ENCODE results near the gene B4GALT1. TPM values are rescaled to one million over a fixed set of nuclear protein-coding genes. Genes with fewer than 3 reads are reported as not detected.

The B4GALT1 gene, protein sequence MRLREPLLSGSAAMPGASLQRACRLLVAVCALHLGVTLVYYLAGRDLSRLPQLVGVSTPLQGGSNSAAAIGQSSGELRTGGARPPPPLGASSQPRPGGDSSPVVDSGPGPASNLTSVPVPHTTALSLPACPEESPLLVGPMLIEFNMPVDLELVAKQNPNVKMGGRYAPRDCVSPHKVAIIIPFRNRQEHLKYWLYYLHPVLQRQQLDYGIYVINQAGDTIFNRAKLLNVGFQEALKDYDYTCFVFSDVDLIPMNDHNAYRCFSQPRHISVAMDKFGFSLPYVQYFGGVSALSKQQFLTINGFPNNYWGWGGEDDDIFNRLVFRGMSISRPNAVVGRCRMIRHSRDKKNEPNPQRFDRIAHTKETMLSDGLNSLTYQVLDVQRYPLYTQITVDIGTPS
- 35.7 TPM for total RNA-seq
- long read RNA-seq, full-length matches to known transcripts = 2 of 15 reads
- long read RNA-seq, partial matches to known transcripts = 1 of 15 reads
- long read RNA-seq, other reads (novel, unspliced or antisense) = 12 of 15 reads

DNA sequence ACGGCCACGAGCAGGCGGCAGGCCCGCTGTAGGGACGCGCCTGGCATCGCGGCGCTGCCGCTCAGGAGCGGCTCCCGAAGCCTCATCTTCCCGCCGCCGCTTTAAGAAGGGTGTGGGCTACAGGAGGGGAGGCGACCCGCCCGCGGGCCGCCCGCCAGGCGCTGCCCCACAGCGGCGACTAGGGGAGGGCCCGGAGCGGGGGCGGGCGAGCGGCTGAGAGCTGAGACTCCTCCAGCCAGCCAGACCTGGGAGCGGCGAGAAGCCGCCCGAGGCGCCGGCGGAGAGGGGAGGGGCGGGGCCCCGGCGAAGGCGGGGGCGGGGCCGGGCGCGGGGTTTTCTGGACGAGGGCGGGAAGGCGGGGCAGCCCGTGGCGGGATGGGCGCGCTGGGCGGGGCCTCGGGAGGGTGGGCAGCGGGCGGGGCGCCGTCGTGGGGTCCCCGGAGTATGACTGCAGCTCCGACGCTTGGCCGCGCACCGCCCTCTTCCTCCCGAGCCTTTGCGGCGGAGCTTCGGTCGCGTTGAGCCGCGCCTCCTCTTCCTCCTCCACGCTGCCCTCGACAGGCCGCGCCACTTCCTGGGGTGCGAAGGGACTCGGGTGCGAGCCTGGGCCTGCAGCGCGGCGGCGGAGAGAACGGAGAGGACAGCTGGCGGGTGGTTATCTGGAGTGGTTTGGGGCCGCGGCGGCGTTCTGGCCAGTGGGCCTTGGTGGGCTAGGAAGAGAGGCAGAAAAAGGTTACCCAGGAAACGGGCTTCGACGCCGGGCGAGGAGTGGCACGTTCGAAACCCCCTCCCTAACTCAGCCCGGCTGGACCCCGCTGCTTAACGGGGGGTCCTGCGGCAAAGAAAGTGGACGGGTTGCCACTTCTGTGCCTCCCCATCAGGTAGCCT lies at the start of gene B4GALT1:
TSS of gene B4GALT1 (minus strand) at position 253 of the 888 bp plus-strand sequence. CDS start at position 86, 167 bp downstream.
- intact Hi-C loops (cut with DNase I) = loop anchor here (5.0 kb wide), 1 partner anchor 85 kb away; no protein-coding TSS in a partner anchor

DNA sequence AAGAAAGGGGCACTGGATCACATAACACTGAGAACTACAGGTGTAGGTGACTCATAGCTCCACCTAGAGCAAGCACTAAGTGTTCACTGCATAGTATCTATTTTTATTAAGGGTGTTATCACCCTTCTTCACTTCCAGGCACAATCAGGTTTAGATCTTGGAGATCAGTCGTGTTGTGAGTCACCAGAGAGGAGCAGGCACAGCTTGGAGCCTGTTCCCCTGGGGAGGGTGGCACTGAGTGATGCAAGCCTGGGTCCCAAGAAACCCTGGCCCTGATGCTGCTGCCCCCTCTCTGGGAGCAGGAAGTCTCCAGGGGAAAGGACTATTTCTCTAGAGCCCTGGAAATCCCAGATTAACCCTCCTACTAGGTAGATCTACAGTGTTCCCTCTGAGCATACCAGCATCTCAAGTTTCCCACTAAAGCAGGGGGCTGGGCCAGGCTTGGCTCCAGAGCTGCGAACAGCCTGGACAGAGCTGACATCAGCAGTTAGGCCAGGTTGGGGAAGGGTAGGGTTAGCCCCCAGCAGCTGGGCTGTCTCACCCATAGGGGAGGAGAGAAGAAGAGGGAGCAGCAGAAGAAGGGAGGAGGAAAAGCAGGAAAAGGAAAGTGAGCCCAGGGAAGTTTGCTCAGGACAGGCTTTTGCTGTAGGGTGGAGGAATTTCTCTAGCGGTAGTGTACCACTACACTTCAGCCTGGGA lies 44.7 kb upstream of the B4GALT1 start:
- no peak for DNase-seq (ENCODE audit: low spot score)
- intact Hi-C loops (cut with DNase I) = no loop called here

More for the DNA sequence above, at the start of gene B4GALT1:
- DNase-seq (ENCODE audit: low spot score) = peak; percentile 99

DNA sequence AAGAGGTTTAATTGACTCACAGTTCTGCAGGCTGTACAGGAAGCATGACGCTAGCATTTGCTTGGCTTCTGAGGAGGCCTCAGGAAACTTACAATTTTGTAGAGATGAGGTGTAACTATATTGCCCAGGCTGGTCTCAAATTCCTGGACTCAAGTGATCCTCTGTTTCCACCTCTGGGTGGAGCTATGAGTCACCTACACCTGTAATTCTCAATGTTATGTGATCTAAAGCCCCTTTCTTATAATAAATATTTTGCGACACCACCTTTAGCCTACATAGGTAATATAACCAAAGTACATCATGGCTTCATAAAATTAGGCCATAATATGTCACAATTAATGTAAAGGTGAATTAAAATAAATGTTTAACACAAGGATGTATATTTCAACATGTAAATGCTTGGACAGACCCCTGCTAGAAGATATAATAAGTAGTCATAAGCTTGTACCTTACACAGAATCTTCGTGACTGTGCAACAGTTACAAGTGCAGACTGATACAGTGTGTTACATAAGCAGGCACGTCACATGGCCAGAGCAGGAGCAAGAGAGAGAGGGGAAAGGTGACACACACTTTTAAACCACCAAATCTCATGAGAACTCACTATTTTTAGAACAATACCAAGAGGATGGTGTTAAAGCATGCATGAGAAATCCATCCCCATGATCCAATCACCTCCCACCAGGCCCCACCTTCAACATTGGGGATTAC lies 43.0 kb upstream of the B4GALT1 start:
- no peak for DNase-seq (ENCODE audit: low spot score)
- intact Hi-C loops (cut with DNase I) = no loop called here

DNA sequence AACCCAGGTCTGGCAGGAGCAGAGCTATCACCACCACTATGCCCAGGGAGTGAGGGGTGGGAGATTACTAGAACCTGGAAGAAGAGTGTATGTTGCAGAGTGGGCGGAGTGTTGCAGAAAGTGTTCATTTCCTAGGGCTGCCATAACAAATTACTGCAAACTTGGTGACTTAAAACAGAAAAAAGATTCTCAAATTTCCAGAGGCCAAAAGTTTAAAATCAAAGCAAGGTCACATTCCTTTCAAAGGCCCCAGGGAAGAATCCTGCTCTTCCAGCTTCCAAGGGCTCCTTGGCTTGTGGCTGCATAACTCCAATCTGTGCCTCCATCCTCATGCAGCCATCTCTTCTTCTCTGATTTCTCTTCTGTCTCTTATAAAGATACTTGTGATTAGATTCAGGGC lies 42.3 kb upstream of the B4GALT1 start:
- intact Hi-C loops (cut with DNase I) = no loop called here
- DNase-seq (ENCODE audit: low spot score) = no peak

DNA sequence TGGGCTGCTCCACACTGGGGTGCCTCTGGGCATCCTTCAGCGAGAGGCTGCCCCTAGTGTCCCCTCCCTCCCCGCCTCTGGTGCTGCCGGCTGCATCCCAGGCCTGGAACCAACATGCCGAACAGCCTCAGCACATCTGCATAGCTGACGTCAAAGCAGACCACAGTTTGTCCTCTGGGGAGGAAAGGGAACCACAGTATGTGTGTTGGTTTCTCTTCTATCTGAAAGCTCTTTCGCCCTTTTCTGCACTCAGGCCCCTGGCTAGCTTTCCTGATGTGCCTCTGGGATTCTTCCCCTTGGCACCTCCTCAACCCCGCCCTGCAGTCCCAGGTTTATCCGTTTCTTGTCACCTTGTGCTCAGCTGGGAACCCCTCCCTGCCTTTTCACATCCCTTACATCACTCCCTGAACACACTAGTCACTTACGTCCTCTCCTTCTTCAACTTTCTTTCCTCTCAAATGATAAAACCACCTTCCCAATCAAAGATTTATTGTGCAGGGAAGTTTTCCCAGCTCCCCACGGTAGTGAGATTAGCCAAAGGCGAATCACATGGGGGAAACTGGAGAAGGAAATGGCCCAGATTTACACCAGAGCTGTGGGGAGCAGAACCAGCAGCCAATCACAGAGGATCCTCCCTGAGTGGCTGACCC lies 35.5 kb upstream of the B4GALT1 start:
- intact Hi-C loops (cut with DNase I) = no loop called here

DNA sequence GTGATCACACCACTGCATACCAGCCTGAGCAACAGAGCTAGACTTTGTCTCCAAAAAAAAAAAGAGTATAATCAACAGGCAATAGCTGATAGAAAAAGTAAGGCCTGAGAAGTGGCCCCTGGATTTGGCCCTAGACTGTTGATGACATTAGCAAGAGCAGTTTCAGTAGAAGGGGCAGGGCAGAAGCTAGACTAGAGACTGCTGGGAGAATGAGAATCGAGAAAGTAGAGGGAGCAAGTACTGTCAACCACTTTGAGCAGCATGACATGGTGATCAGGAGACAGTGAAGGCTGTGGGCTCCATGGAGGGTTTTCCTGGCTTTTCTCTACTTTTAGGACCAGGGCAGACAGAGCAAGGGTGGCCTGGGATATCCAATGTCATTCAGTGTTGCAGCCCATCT lies 34.9 kb upstream of the B4GALT1 start:
- no peak for DNase-seq (ENCODE audit: low spot score)
- intact Hi-C loops (cut with DNase I) = no loop called here

More for the DNA sequence above, 35.5 kb upstream of the B4GALT1 start:
- DNase-seq (ENCODE audit: low spot score) = no peak

DNA sequence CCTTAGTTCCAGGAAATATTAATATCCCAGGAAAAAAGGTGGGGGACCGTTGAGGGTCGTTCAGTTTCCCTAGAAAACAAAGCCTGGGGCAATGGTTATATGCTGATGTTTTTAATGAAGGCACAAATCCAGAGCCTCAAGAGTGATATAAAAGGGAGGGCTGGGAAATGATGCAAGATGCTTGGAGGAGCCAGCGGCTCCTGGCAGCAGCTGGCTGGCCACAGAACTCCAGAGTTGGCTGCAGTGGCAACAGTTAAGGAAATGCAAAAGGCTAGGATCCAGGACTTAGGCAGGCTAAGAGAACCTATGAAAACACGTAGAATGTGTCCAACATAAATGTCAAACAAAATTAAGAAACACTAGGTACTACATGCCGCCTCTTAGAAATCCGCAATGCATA lies 31.0 kb upstream of the B4GALT1 start:
- intact Hi-C loops (cut with DNase I) = no loop called here
- DNase-seq (ENCODE audit: low spot score) = no peak

DNA sequence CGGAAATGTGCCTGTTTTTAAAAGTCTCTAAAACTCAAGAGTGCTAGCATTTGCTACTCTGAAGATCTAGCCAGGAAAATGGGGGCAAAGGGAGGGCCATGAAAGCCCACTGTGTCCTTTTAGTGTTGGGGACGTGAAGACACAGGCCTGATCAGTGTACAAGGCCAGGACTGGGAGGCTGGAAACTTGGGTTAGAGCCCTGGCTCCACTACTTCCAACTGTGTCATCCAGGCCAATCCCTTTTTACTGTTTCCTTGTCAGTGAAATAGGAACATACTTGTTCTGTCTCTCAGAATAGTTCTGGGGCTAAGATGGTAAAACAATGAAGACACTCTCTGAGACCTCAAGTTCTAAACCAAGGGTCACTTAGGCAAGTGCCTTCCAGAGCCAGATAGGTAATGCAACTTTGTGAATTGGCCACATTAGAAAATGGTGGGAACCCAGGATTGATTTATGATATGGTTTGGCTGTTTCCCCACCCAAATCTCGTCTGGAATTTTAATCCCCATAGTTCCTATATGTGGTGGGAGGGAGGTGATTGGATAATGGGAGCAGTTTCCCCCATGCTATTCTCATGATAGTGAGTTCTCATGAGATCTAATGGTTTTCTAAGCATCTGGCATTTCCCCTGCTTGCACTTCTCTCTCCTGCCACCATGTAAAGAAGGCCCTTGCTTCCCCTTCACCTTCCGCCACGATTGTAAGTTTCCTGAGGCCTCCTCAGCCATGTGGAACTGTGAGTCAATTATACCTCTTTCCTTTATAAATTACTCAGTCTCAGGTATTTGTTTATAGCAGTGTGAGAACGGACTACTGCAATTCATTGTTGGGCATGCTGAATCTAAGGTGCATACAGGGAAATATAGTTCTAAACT lies 30.4 kb upstream of the B4GALT1 start:
- intact Hi-C loops (cut with DNase I) = no loop called here
- DNase-seq (ENCODE audit: low spot score) = no peak

DNA sequence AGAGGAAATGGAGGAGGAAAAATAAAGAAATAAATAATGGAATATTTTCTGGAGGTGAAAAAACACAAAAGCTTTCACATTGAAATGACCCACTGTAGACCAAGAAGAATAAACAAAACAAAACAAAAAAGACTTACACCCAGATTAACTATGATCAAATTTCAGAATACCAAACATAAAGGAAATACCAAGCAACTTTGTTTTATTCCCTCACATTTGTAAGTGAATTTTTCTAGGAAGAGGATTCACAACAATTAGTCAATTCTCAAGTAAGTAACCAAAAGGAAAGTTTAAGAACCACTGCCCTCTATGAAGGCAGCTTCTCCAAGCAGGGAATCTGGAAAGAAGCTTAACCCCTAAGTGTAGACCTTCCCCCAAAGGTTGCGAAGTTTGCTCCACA lies 29.6 kb upstream of the B4GALT1 start:
- intact Hi-C loops (cut with DNase I) = no loop called here

DNA sequence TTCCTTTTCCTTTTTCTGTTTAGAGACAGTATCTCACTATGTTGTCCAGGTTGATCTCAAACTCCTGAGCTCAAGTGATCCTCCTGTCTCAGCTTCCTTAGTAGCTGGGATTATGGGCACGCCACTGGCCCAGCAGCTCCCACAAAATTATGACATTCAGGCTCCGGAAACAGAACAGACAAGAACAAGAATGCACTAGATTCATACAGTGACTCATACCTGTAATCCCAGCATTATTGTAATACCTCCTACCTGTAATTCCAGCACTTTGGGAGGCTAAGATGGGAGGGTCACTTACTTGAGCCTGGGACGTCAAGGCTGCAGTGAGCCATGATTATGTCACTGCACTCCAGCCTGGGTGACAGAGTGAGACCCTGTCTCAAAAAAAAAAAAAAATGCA lies 26.7 kb upstream of the B4GALT1 start:
- no peak for DNase-seq (ENCODE audit: low spot score)
- intact Hi-C loops (cut with DNase I) = no loop called here

More for the DNA sequence above, 29.6 kb upstream of the B4GALT1 start:
- no peak for DNase-seq (ENCODE audit: low spot score)

DNA sequence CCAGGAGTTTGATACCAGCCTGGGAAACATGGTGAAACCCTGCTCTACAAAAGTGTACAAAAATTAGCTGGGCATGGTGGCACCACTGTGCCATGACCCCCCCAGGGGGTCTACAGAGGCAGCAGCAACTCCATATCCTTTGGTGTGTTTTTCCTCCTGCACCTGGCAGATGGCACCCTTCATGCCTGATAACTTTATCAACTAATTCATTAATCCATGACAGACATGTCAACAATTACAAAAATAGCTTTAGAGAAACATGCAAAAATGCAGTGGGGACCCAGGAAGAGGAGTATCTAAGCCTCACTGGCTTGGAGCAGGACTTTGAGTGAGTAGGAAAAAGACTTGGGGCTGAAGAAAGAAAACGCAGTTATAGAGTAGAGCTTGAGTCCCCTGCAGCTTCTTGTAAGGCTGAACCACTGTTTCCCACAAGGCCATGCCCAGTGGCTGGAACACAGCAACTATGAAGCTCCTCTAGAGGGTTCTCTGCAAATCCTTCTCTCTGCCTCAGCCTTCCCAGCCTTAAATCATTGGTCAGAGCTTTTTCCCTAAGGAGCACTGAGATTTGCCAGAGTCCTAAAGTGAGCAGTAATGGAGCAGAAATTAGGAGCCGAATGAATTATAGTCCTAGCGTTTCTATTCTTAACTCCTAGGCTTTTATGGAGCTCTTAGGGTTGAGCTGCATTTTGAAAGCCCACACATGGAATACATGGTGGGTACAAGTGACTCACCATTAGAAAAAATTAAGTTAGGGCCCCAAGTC lies 25.5 kb upstream of the B4GALT1 start:
- intact Hi-C loops (cut with DNase I) = no loop called here

DNA sequence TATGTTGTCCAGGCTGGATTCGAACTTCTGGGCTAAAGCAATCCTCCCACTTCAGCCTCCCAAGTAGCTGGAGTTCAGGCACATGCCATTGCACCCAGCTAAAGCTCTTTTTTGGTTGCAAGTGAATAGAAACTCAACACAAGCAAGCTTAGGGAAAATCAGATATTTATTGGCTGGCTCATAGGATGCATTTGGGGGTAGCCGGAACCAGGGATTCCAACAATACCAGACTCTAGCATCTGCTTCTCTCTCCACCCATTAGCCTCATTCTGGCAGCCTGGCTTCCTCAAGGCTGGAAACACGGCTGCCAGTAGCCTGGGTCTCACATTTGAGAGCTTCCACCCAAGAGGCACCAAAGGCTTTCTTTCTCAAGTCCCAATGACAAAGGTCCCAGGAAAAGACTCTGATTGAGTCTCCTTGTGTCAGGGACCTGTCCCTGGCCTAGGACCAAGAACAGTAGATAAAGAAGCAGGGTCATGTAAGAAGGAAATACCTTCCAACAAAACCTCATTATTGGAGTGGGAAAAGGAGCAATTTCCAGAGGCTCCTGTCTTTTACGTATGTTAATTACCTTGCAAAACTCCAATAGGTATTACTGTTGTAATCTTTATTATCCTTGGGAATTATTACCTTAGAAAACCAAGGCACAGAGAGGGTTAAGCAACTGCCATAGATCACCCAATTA lies 23.0 kb upstream of the B4GALT1 start:
- no peak for DNase-seq (ENCODE audit: low spot score)
- intact Hi-C loops (cut with DNase I) = no loop called here

More for the DNA sequence above, 25.5 kb upstream of the B4GALT1 start:
- no peak for DNase-seq (ENCODE audit: low spot score)

DNA sequence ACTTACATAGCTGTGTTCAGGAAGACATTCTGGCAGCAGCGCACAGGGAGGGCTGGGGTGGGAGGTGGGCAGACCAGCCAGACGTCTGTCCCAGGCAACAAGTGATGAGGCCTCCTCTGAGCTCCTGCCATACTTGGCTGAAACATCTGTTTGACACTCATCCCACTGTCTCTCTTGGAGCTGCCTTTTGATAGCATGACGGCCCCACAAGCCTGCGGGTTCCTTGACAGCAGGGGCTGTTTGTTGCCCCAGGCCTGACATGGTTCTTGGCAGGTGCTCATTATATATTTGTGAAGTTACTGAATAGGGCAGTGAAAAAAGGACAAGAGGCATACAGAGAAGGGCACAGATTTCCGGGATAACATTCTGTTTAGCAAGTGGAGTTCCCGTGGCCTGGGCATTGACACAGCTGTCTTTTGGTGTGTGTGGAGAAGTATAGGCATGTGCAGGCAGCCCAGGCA lies 22.2 kb upstream of the B4GALT1 start:
- DNase-seq (ENCODE audit: low spot score) = no peak
- intact Hi-C loops (cut with DNase I) = no loop called here

DNA sequence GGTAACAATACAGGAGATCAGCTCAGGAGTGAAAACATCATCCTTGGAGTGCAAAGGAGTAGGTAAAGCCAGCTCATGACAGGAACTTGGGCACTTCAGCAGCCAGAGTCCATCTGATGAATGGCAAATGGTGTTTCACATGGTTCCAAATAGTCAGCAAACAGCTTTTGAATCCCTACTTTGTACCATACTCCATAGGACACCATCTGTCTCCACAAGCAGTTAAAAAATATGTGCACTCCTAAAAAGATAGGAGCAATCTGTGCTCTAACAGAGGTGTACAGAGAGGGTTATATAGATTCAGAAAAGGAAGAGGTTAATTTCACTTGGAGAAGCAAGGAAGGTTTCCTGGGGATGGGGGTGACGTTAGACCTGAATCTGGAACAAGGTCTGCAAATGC lies 21.6 kb upstream of the B4GALT1 start:
- DNase-seq (ENCODE audit: low spot score) = no peak
- intact Hi-C loops (cut with DNase I) = no loop called here

DNA sequence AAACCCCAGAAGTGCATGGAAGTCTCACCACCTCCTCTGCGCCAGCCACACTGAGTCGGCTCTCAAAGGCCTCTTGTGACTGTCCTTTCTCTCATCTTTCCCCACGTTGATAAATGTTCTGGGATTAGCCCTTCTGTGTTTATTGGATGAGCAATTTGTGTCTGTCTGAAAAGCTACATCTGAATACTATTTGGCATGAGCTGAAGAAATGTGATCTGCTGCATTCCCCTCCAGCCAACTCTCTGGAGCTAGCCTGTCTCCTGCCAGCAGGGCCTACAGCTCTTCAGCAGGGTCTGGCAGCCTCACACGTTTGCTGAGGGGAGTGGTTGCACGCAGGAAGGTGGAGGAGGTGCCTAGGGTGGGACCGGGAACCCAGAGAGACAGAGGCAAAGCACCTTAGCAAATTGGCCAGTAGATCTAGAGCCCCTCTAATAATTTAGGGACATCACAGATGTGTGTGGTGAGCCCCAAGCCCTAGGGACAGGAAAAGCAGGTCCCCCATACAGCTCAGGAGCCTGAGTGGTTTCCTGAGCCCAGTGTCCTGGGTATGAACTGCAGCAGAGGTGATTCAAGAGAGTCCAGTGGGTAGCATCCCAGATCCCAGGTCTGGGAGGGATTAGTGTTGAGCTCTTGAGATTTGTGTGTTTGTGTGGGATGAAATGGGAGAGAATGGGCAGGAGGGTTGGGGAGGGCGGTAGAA lies 20.5 kb upstream of the B4GALT1 start:
- intact Hi-C loops (cut with DNase I) = no loop called here
- DNase-seq (ENCODE audit: low spot score) = no peak
